ENCODE data around the gene PRPF19. TPM values are rescaled to one million over a fixed set of nuclear protein-coding genes. Genes with fewer than 3 reads are reported as not detected.

PRPF19 gene
- total and polyA plus RNA-seq, 4 experiments from 2014 or later = 10.8 to 99.2 (median 57.2) TPM

DNA sequence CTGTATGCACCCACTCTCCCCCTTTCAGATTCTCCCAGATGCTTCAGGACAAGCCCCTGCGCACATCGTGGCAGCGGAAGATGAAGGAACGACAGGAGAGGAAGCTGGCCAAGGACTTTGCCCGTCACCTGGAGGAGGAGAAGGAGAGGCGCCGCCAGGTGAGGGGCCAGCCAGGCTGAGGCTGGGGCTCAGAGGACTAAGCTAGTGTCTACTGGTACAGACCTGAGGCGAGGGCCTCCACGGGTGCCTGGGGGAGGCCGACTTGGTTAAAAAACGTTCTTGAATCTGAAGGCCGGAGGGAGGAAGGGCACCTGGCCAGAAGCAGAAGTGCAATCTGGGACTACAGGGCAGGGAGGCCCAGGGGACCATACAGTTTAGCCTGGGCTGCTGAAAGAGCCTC is 58.5 kb downstream of the PRPF19 start:
- no peaks in the 10 kb centered on the region for H3K27me3 ChIP-seq (ENCODE audit: insufficient read depth, low read length)
- peaks cover 22% of the 10 kb centered on the region for H3K4me1 ChIP-seq (ENCODE audit: insufficient read depth, low read length)
- H3K27ac Mint-ChIP-seq = no peak overlapping the region
- H3K4me3 ChIP-seq (ENCODE audit: low read length in 2 of 2) = no peak overlapping the region
- H3K9me3 ChIP-seq (ENCODE audit: control insufficient read depth in 1 of 2, low read length in 2 of 2) = no peaks in the 10 kb centered on the region
- H3K36me3 ChIP-seq (ENCODE audit: insufficient read depth, low read length) = peaks cover 19% of the 10 kb centered on the region
- POLR2A ChIA-PET (ENCODE audit: partially characterized antibody) = no interaction called here
- no peak for DNase-seq
- no peaks in the 10 kb centered on the region for H3K27me3 Mint-ChIP-seq
- no peak overlapping the region for H3K27ac ChIP-seq (ENCODE audit: low read depth, low read length)
- CTCF ChIA-PET (ENCODE audit: partially characterized antibody) = no interaction called here
- H3K9me3 Mint-ChIP-seq = no peaks in the 10 kb centered on the region
- H3K36me3 Mint-ChIP-seq = peaks cover 39 to 44% of the 10 kb centered on the region in 2 donors
- intact Hi-C loops (cut with micrococcal nuclease) = no loop called here
- no peak overlapping the region for H3K4me3 Mint-ChIP-seq
- peaks cover 20 to 27% (median 26%) of the 10 kb centered on the region in 4 donors for H3K4me1 Mint-ChIP-seq

DNA sequence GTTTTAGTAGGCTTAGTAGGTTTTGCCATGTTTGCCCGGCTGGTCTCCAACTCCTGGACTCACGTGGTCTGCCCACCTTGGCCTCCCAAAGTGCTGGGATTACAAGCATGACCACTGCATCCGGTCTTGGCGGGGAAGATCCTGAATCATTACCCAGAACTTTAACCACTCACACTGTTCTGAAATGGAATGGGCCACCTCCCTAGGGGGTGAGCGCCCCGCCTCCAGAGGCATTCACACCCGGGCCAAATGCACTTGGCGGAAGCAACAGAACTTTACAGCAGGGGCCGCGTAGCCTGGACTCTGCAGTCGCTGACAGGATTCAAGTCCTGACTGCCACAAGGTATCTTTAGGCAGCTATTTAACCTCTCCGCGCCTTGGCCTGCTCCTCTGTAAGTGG is 59.1 kb downstream of the PRPF19 start:
- Mint-ChIP-seq H3K27me3 (no peaks in the 10 kb centered on the region), H3K9me3 (no peaks in the 10 kb centered on the region), H3K27ac (no peak overlapping the region), H3K4me3 (no peak overlapping the region), H3K4me1 (peaks cover 20 to 33% (median 30%) of the 10 kb centered on the region in 4 donors), H3K36me3 (peaks cover 39 to 44% of the 10 kb centered on the region in 2 donors)
- H3K27ac ChIP-seq (ENCODE audit: low read depth, low read length) = no peak overlapping the region
- no peak for DNase-seq
- H3K4me1 ChIP-seq (ENCODE audit: insufficient read depth, low read length) = peaks cover 27% of the 10 kb centered on the region
- H3K36me3 ChIP-seq (ENCODE audit: insufficient read depth, low read length) = peaks cover 19% of the 10 kb centered on the region
- ChIA-PET CTCF (ENCODE audit: partially characterized antibody) (no interaction called here), POLR2A (ENCODE audit: partially characterized antibody) (no interaction called here)
- no peak overlapping the region for H3K4me3 ChIP-seq (ENCODE audit: low read length in 2 of 2)
- H3K27me3 ChIP-seq (ENCODE audit: insufficient read depth, low read length) = no peaks in the 10 kb centered on the region
- intact Hi-C loops (cut with micrococcal nuclease) = no loop called here
- no peaks in the 10 kb centered on the region for H3K9me3 ChIP-seq (ENCODE audit: control insufficient read depth in 1 of 2, low read length in 2 of 2)

DNA sequence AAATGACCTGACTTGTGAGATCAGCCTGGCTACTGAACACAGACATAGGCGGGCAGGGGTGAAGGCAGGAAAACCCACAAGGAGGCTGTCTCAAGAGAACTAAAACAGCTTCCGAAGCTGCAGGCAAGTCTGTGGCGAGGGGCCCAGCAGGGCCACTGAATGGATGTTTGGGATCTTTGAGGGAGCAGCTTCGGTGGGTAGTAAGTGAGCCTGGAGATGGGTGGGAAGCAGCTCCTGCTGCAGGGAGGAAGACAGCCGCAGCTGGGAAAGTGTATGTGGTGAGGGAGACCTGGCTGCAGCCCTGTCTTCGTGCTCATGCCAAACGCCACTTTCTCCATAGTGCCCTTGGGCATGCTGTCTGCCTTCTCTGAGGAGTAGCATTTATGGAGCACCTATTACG is 61.0 kb downstream of the PRPF19 start:
- intact Hi-C loops (cut with micrococcal nuclease) = no loop called here
- Histone ChIP-seq H3K9me3 (ENCODE audit: control insufficient read depth in 1 of 2, low read length in 2 of 2) (no peaks in the 10 kb centered on the region), H3K4me3 (ENCODE audit: low read length in 2 of 2) (no peak overlapping the region), H3K27ac (ENCODE audit: low read depth, low read length) (no peak overlapping the region), H3K4me1 (ENCODE audit: insufficient read depth, low read length) (peaks cover 38% of the 10 kb centered on the region), H3K36me3 (ENCODE audit: insufficient read depth, low read length) (peaks cover 4% of the 10 kb centered on the region), H3K27me3 (ENCODE audit: insufficient read depth, low read length) (no peaks in the 10 kb centered on the region)
- Mint-ChIP-seq H3K36me3 (peaks cover 21 to 31% of the 10 kb centered on the region in 2 donors), H3K27ac (peak overlapping the region in 4 of 7 donors; percentile 58 to 77 (median 67)), H3K9me3 (peaks cover 0 to 3% (median 0%) of the 10 kb centered on the region in 8 donors), H3K27me3 (no peaks in the 10 kb centered on the region), H3K4me3 (peak overlapping the region in 3 of 8 donors; percentile 3 to 99 (median 96)), H3K4me1 (peaks cover 28 to 52% (median 41%) of the 10 kb centered on the region in 4 donors)
- CTCF ChIA-PET (ENCODE audit: partially characterized antibody) = no interaction called here
- POLR2A ChIA-PET (ENCODE audit: partially characterized antibody) = no interaction called here
- no peak for DNase-seq

DNA sequence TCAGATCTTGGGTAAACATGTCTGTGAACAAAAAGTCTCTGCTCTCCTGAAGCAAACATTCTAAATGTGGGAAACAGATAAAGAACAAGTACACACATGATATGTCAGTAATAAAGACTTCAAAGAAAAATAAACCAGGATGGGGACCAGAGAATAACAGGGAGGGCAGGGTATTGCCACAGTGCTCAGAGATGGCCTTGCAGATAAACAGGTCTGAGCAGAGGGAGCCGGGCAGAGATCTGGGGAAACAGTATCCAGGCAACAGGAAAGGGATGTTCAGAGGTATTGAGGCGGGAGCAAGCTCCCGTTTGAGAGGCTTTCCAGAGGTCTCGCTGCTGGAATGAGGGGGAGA is 61.5 kb downstream of the PRPF19 start:
- ChIA-PET POLR2A (ENCODE audit: partially characterized antibody) (no interaction called here), CTCF (ENCODE audit: partially characterized antibody) (interaction anchor here (1.1 kb wide), 1 partner anchor 55 kb away, joined by 5 read pairs; no protein-coding TSS in a partner anchor)
- Histone ChIP-seq H3K9me3 (ENCODE audit: control insufficient read depth in 1 of 2, low read length in 2 of 2) (no peaks in the 10 kb centered on the region), H3K27ac (ENCODE audit: low read depth, low read length) (no peak overlapping the region), H3K27me3 (ENCODE audit: insufficient read depth, low read length) (no peaks in the 10 kb centered on the region), H3K4me1 (ENCODE audit: insufficient read depth, low read length) (peaks cover 38% of the 10 kb centered on the region), H3K36me3 (ENCODE audit: insufficient read depth, low read length) (peaks cover 2% of the 10 kb centered on the region), H3K4me3 (ENCODE audit: low read length in 2 of 2) (no peak overlapping the region)
- no peaks in the 10 kb centered on the region for H3K27me3 Mint-ChIP-seq
- H3K4me1 Mint-ChIP-seq = peaks cover 28 to 53% (median 41%) of the 10 kb centered on the region in 4 donors
- intact Hi-C loops (cut with micrococcal nuclease) = no loop called here
- no peak for DNase-seq
- H3K36me3 Mint-ChIP-seq = peaks cover 20 to 27% of the 10 kb centered on the region in 2 donors
- H3K9me3 Mint-ChIP-seq = peaks cover 0 to 3% (median 0%) of the 10 kb centered on the region in 8 donors
- peak overlapping the region; percentile 7 to 99 (median 72) for H3K4me3 Mint-ChIP-seq
- peak overlapping the region in 6 of 7 donors; percentile 8 to 75 (median 64) for H3K27ac Mint-ChIP-seq

DNA sequence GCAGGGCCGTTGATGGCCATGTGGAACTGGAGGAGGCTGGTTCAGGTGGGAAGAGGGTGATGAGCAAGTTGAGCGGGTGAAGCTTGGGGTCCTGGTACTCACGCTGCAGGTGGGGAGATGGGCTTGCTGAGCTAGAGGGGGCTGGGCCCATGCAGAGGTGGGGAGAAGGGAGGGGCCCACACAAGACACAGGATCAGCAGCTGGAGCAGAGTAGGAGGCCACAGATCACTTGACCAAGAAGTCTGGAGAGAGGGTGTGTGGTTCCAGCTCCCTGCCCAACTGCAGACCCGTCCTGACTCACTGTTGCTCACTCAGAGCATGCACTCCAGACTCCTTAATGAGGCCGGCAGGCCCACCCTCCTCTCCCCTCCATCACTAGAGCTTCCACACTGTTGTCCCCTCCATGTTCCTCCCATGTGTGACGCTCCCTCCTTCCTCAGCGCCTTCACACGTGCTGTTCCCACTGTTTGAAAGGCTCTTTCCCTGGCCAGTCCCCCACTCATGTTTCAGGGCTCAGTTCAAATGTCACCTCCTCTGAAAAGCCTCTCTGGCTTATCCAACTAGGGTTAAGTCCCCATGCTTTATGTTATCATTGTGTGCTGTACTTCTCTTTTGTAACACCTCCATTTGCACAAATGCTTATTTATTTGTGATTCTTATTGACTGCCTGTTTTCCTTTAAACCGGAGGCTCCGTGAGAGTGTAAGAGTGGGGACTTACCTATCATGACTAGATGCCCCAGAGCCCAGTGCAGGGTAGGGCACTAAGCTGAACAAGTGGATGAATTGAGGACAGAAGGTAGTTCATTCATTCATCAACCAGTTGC is 62.1 kb downstream of the PRPF19 start:
- no peak overlapping the region for H3K4me3 ChIP-seq (ENCODE audit: low read length in 2 of 2)
- Mint-ChIP-seq H3K36me3 (peaks cover 15 to 24% of the 10 kb centered on the region in 2 donors), H3K4me1 (peaks cover 28 to 53% (median 41%) of the 10 kb centered on the region in 4 donors), H3K27me3 (no peaks in the 10 kb centered on the region), H3K9me3 (peaks cover 0 to 3% (median 0%) of the 10 kb centered on the region in 8 donors), H3K4me3 (peak overlapping the region; percentile 89 to 99 (median 96)), H3K27ac (peak overlapping the region; percentile 68 to 99 (median 93))
- no peak for DNase-seq
- ChIA-PET CTCF (ENCODE audit: partially characterized antibody) (interaction anchor here (1.1 to 1.8 kb wide), 2 partner anchors 13 to 55 kb away, joined by 5 to 7 read pairs; no protein-coding TSS in a partner anchor), POLR2A (ENCODE audit: partially characterized antibody) (no interaction called here)
- peaks cover 38% of the 10 kb centered on the region for H3K4me1 ChIP-seq (ENCODE audit: insufficient read depth, low read length)
- H3K27ac ChIP-seq (ENCODE audit: low read depth, low read length) = peak overlapping the region; percentile 68
- intact Hi-C loops (cut with micrococcal nuclease) = no loop called here
- no peaks in the 10 kb centered on the region for H3K9me3 ChIP-seq (ENCODE audit: control insufficient read depth in 1 of 2, low read length in 2 of 2)
- no peaks in the 10 kb centered on the region for H3K27me3 ChIP-seq (ENCODE audit: insufficient read depth, low read length)
- no peaks in the 10 kb centered on the region for H3K36me3 ChIP-seq (ENCODE audit: insufficient read depth, low read length)

- Mint-ChIP-seq H3K27me3 (no peaks in the 10 kb centered on the region), H3K4me1 (peaks cover 28 to 53% (median 41%) of the 10 kb centered on the region in 4 donors), H3K27ac (peak overlapping the region; percentile 74 to 99 (median 96)), H3K4me3 (peak overlapping the region; percentile 89 to 99 (median 96)), H3K36me3 (peaks cover 5 to 16% of the 10 kb centered on the region in 2 donors), H3K9me3 (peaks cover 0 to 3% (median 0%) of the 10 kb centered on the region in 8 donors)
- no peaks in the 10 kb centered on the region for H3K36me3 ChIP-seq (ENCODE audit: insufficient read depth, low read length)
- peak in 1 of 5 donors; percentile 4 for DNase-seq
- no peaks in the 10 kb centered on the region for H3K9me3 ChIP-seq (ENCODE audit: control insufficient read depth in 1 of 2, low read length in 2 of 2)
- peak overlapping the region; percentile 69 to 87 for H3K4me3 ChIP-seq (ENCODE audit: low read length in 2 of 2)
- no peaks in the 10 kb centered on the region for H3K27me3 ChIP-seq (ENCODE audit: insufficient read depth, low read length)
- ChIA-PET POLR2A (ENCODE audit: partially characterized antibody) (interaction anchor here (0.5 to 1.3 kb wide), 6 partner anchors 20 to 199 kb away, joined by 3 to 5 read pairs (median 4); no protein-coding TSS in a partner anchor), CTCF (ENCODE audit: partially characterized antibody) (interaction anchor here (0.7 to 1.8 kb wide), 4 partner anchors 10 to 73 kb away, joined by 3 to 7 read pairs (median 3); no protein-coding TSS in a partner anchor)
- H3K27ac ChIP-seq (ENCODE audit: low read depth, low read length) = peak overlapping the region; percentile 68
- H3K4me1 ChIP-seq (ENCODE audit: insufficient read depth, low read length) = peaks cover 38% of the 10 kb centered on the region
- intact Hi-C loops (cut with micrococcal nuclease) = no loop called here
Observed at GRCh38 chr11:60842668-60843600, 63.5 kb downstream of the PRPF19 start.
